K562 (cell line): ENCODE measurements around the gene DDR1. TPM values are rescaled to one million over a fixed set of nuclear protein-coding genes. Genes with fewer than 3 reads are reported as not detected.
A peak's percentile ranks its signal among the peaks of the same experiment; 100 is the strongest.

Experiments used
- BRF1 ChIP-seq: IDR thresholded peaks from 3 replicates; pipeline ENCODE4 v1.6.1; 2011; ENCODE audit warnings: borderline replicate concordance, mild to moderate bottlenecking; ENCODE audit not compliant: insufficient read length; ENCODE audit errors: extremely low read depth
- BRF2 ChIP-seq: IDR thresholded peaks from 3 replicates; pipeline ENCODE4 v1.6.1; 2011; ENCODE audit warnings: borderline replicate concordance, mild to moderate bottlenecking; ENCODE audit not compliant: insufficient read length, insufficient read depth
- E2F6 ChIP-seq, 2 experiments: IDR thresholded peaks; 2 replicates each; pipeline ENCODE4 v1.6.1; 2011; ENCODE audit warnings: borderline replicate concordance in 1 of 2, control low read depth in 1 of 2, low read depth in 1 of 2, low read length in 1 of 2, mild to moderate bottlenecking in 1 of 2, mixed read lengths in 1 of 2, moderate library complexity in 1 of 2; ENCODE audit not compliant: insufficient read depth in 1 of 2, insufficient read length in 1 of 2, poor library complexity in 1 of 2, severe bottlenecking in 1 of 2; ENCODE audit errors: extremely low read depth in 1 of 2
- EP300 ChIP-seq: IDR thresholded peaks from 2 replicates; pipeline ENCODE4 v1.6.1; 2012; ENCODE audit warnings: low read length, improper control_type of control experiment
- HCFC1 ChIP-seq: IDR thresholded peaks from 2 replicates; pipeline ENCODE4 v1.6.1; 2012; ENCODE audit warnings: low read depth, low read length, improper control_type of control experiment
- HNRNPK ChIP-seq: fragments of 200-400 bp; formaldehyde crosslinking; IDR thresholded peaks from one replicate; pipeline ENCODE4 v1.6.1; 2018; ENCODE audit warnings: mild to moderate bottlenecking, low read depth, low read length; ENCODE audit not compliant: poor library complexity, severe bottlenecking
- MBD1 ChIP-seq: fragments of 250-450 bp; sonication (Bioruptor Pico); IDR thresholded peaks from 2 replicates; pipeline ENCODE4 v1.8.0; 2022; ENCODE audit warnings: inconsistent platforms
- MBD2 ChIP-seq: sonication (generic); IDR thresholded peaks from 2 replicates; pipeline ENCODE4 v1.6.1; 2016; ENCODE audit warnings: low read depth, borderline replicate concordance
- MEF2A ChIP-seq: IDR thresholded peaks from 2 replicates; pipeline ENCODE4 v1.6.1; 2011; ENCODE audit warnings: low read depth, mild to moderate bottlenecking, low read length, moderate library complexity; ENCODE audit not compliant: control insufficient read depth
- MYBL2 ChIP-seq, 2 experiments: fragments of 450-650 bp in 1 of 2; sonication (generic) in 1 of 2; formaldehyde crosslinking in 1 of 2; IDR thresholded peaks; 2 replicates each; pipeline versions ENCODE4 v1.6.1 to v1.8.1; 2017 to 2022; ENCODE audit warnings: borderline replicate concordance in 1 of 2, inconsistent platforms in 1 of 2, low read depth in 1 of 2, mild to moderate bottlenecking in 1 of 2, missing genetic modification reagents in 1 of 2, moderate library complexity in 1 of 2
- NCOA4 ChIP-seq: fragments of 450-650 bp; IDR thresholded peaks from 2 replicates; pipeline ENCODE4 v1.6.1; 2018; ENCODE audit warnings: mild to moderate bottlenecking; ENCODE audit not compliant: partially characterized antibody
- RBM14 ChIP-seq: fragments of 200-400 bp; formaldehyde crosslinking; IDR thresholded peaks from 2 replicates; pipeline ENCODE4 v1.6.1; 2018; ENCODE audit warnings: low read depth, mild to moderate bottlenecking, low read length, moderate library complexity, borderline replicate concordance; ENCODE audit not compliant: insufficient read depth
- RBM22 ChIP-seq: fragments of 200-400 bp; formaldehyde crosslinking; IDR thresholded peaks from 2 replicates; pipeline ENCODE4 v1.6.1; 2018; ENCODE audit warnings: low read length, low read depth; ENCODE audit not compliant: poor library complexity, severe bottlenecking
- SMAD4 ChIP-seq: fragments of 250-450 bp; sonication (Bioruptor Pico); conservative IDR thresholded peaks from 2 replicates; pipeline ENCODE4 v1.8.0; 2021; ENCODE audit warnings: inconsistent platforms, mild to moderate bottlenecking, moderate library complexity
- TOE1 ChIP-seq, 2 experiments: fragments of 450-650 bp in 1 of 2; sonication (generic) in 1 of 2; formaldehyde crosslinking in 1 of 2; IDR thresholded peaks; 2 replicates each; pipeline versions ENCODE4 v1.7.1 to v1.8.0; 2016 to 2022; ENCODE audit warnings: borderline replicate concordance in 2 of 2, mild to moderate bottlenecking in 2 of 2, antibody characterized with exemption in 1 of 2, inconsistent platforms in 1 of 2, low read depth in 1 of 2, missing genetic modification reagents in 1 of 2, moderate library complexity in 1 of 2
- TRIM28 ChIP-seq: fragments of 450-650 bp; IDR thresholded peaks from 2 replicates; pipeline ENCODE4 v1.6.1; 2017
- ZNF347 ChIP-seq: fragments of 450-650 bp; formaldehyde crosslinking; IDR thresholded peaks from 2 replicates; pipeline ENCODE4 v1.4.0; 2020; ENCODE audit warnings: low read depth, mild to moderate bottlenecking, moderate library complexity
- polyA plus RNA-seq, 8 experiments: library from polyadenylated mRNA; depleted of rRNA in 4 of 8; stranded (reverse) in 5 of 8; unstranded in 3 of 8; fragments of >200 nt; fragmentation: Nextera tagmentation in 2 of 8; fragmentation: Illumina TruSeq in 1 of 8; extraction: Ambion mirVana in 2 of 8; extraction: Trizol in 1 of 8; gene quantifications; 2 replicates each; pipeline versions ENCODE4 v1.2.1 to v1.2.3, GENCODE V29; 2011 to 2014; ENCODE audit warnings: inconsistent platforms in 1 of 8, missing spikeins in 1 of 8
- total RNA-seq, 7 experiments: library from RNA; depleted of rRNA in 6 of 7; stranded (reverse); fragments of >200 nt in 6 of 7; fragmentation: Illumina TruSeq in 2 of 7; extraction: Trizol in 2 of 7; gene quantifications; 2 replicates each; pipeline versions ENCODE4 v1.2.1 to v1.2.3, GENCODE V29; 2011 to 2021; ENCODE audit warnings: low replicate concordance in 1 of 7
- TF ChIP-seq, protein P1 (sequence below): sonication (generic); formaldehyde crosslinking; IDR thresholded peaks from 2 replicates; pipeline ENCODE4 v1.8.1; 2023; ENCODE audit warnings: mild to moderate bottlenecking, missing genetic modification reagents

DDR1 gene
- total and polyA plus RNA-seq, 9 of the 15 experiments (the other 6 are each of a cell fraction or from before 2014, with no cell fraction given): 1.4 to 44.6 (median 12.2) TPM

GRCh38 chr6:30875244-30876038 lies 8.9 kb upstream of the DDR1 start (continued):
- TF ChIP-seq E2F6 (IDR thresholded peaks at IDR 0.05; ENCODE audit: borderline replicate concordance in 1 of 2, extremely low read depth in 1 of 2, insufficient read depth in 1 of 2, insufficient read length in 1 of 2, low read depth in 1 of 2, low read length in 1 of 2, poor library complexity in 1 of 2, severe bottlenecking in 1 of 2) (no peak), TRIM28 (no peak), NCOA4 (no peak), MEF2A (no peak), MYBL2 (IDR thresholded peaks at IDR 0.05; ENCODE audit: low read depth) (no peak), MYBL2 (CRISPR knock-in tag; IDR thresholded peaks at IDR 0.05; ENCODE audit: borderline replicate concordance) (no peak), HCFC1 (0 out of 2 replicates have a peak, but pooled peaks have one; percentile 3), BRF1 (no peak), RBM22 (no peak), TOE1 (IDR thresholded peaks at IDR 0.05; ENCODE audit: borderline replicate concordance) (no peak), TOE1 (CRISPR knock-in tag; IDR thresholded peaks at IDR 0.05; ENCODE audit: borderline replicate concordance, low read depth) (no peak), MBD1 (CRISPR knock-in tag) (no peak), HNRNPK (no peak), SMAD4 (CRISPR knock-in tag) (peak; percentile 70), ZNF347 (no peak), MBD2 (peak; percentile 39; the same call in 1 of the 2 replicates), BRF2 (no peak), EP300 (peak; percentile 23), RBM14 (no peak)
- TF ChIP-seq, protein P1, sequence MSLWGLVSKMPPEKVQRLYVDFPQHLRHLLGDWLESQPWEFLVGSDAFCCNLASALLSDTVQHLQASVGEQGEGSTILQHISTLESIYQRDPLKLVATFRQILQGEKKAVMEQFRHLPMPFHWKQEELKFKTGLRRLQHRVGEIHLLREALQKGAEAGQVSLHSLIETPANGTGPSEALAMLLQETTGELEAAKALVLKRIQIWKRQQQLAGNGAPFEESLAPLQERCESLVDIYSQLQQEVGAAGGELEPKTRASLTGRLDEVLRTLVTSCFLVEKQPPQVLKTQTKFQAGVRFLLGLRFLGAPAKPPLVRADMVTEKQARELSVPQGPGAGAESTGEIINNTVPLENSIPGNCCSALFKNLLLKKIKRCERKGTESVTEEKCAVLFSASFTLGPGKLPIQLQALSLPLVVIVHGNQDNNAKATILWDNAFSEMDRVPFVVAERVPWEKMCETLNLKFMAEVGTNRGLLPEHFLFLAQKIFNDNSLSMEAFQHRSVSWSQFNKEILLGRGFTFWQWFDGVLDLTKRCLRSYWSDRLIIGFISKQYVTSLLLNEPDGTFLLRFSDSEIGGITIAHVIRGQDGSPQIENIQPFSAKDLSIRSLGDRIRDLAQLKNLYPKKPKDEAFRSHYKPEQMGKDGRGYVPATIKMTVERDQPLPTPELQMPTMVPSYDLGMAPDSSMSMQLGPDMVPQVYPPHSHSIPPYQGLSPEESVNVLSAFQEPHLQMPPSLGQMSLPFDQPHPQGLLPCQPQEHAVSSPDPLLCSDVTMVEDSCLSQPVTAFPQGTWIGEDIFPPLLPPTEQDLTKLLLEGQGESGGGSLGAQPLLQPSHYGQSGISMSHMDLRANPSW (CRISPR knock-in tag): no peak
